ENCODE results near the gene PIK3R5. TPM values are rescaled to one million over a fixed set of nuclear protein-coding genes. Genes with fewer than 3 reads are reported as not detected.
A peak's percentile ranks its signal among the peaks of the same experiment; 100 is the strongest.

Gene PIK3R5
- total and polyA plus RNA-seq, 8 donors: 0.90 to 29.8 (median 5.1) TPM; not detected in 1

- H3K36me3 ChIP-seq: no peaks in the 10 kb centered on the region
- H3K4me1 ChIP-seq: peaks cover 0 to 24% (median 0%) of the 10 kb centered on the region in 4 donors
- no peaks in the 10 kb centered on the region for H3K9me3 ChIP-seq
- intact Hi-C loops (cut with DNase I; ENCODE audit: low total_unique reads): no loop called here
- peak overlapping the region in 3 of 5 donors; percentile 41 to 78 (median 65) for H3K27ac ChIP-seq
- WGBS, 5 donors: 36 to 48% (median 36%) methylated on average over 10 of the region's 10 CpGs
- no peak overlapping the region for H3K4me3 ChIP-seq
- DNase-seq: peak; percentile 50 to 75
- H3K27me3 ChIP-seq: peaks cover 0 to 10% (median 0%) of the 10 kb centered on the region in 3 donors
- TF ChIP-seq CTCF (IDR thresholded peaks at IDR 0.05) (no peak), POLR2A (IDR thresholded peaks at IDR 0.05) (no peak), EP300 (IDR thresholded peaks at IDR 0.05) (no peak), POLR2AphosphoS5 (IDR thresholded peaks at IDR 0.05) (peak in 2 of 3 donors; percentile 27 to 51)
Measured at GRCh38 chr17:8954339-8954738, 11.2 kb downstream of the PIK3R5 start.

- Histone ChIP-seq H3K4me3 (no peak overlapping the region), H3K27ac (peak overlapping the region in 3 of 5 donors; percentile 15 to 78 (median 65)), H3K4me1 (peaks cover 0 to 24% (median 0%) of the 10 kb centered on the region in 4 donors), H3K27me3 (peaks cover 0 to 10% (median 0%) of the 10 kb centered on the region in 3 donors), H3K9me3 (no peaks in the 10 kb centered on the region), H3K36me3 (no peaks in the 10 kb centered on the region)
- TF ChIP-seq POLR2AphosphoS5 (IDR thresholded peaks at IDR 0.05) (no peak), POLR2A (IDR thresholded peaks at IDR 0.05) (no peak), EP300 (IDR thresholded peaks at IDR 0.05) (no peak), CTCF (IDR thresholded peaks at IDR 0.05) (no peak)
- 58 to 70% (median 61%) methylated on average over 2 of the region's 2 CpGs for WGBS, 5 donors
- DNase-seq: no peak
- intact Hi-C loops (cut with DNase I; ENCODE audit: low total_unique reads): no loop called here
Measured at GRCh38 chr17:8953156-8953885, 12.2 kb downstream of the PIK3R5 start.

DNA sequence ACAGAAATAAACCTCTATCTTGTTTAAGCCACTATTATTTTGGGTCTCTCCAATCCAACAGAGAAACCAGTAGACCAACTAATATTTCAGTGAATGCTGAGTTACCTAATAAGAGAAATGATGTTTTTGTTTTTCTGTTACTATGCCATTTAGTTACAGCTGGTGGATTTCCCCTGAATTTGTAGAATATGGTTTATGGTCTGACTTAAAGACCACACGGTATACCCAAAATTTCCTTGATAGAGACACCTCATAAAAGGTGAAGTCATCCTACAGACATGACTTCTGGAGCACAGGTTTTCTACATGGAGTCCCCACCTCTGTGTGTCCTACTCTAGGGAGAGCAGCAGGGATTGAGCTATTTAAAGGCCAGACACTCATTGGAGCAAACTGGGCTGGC is 13.3 kb downstream of the PIK3R5 start:
- Histone ChIP-seq H3K27ac (no peak overlapping the region), H3K4me3 (no peak overlapping the region), H3K9me3 (no peaks in the 10 kb centered on the region), H3K4me1 (peaks cover 0 to 24% (median 0%) of the 10 kb centered on the region in 4 donors), H3K27me3 (peaks cover 0 to 5% (median 0%) of the 10 kb centered on the region in 3 donors), H3K36me3 (no peaks in the 10 kb centered on the region)
- TF ChIP-seq POLR2A (IDR thresholded peaks at IDR 0.05) (no peak), POLR2AphosphoS5 (IDR thresholded peaks at IDR 0.05) (no peak), CTCF (IDR thresholded peaks at IDR 0.05) (no peak), EP300 (IDR thresholded peaks at IDR 0.05) (no peak)
- WGBS, 5 donors: 77 to 92% (median 82%) methylated on average over 1 of the region's 1 CpG
- DNase-seq: no peak
- intact Hi-C loops (cut with DNase I; ENCODE audit: low total_unique reads): no loop called here

- Histone ChIP-seq H3K4me1 (peaks cover 0 to 21% (median 0%) of the 10 kb centered on the region in 4 donors), H3K27ac (no peak overlapping the region), H3K27me3 (peaks cover 0 to 5% (median 0%) of the 10 kb centered on the region in 3 donors), H3K9me3 (no peaks in the 10 kb centered on the region), H3K4me3 (no peak overlapping the region), H3K36me3 (no peaks in the 10 kb centered on the region)
- TF ChIP-seq POLR2AphosphoS5 (IDR thresholded peaks at IDR 0.05) (no peak), CTCF (IDR thresholded peaks at IDR 0.05) (no peak), EP300 (IDR thresholded peaks at IDR 0.05) (no peak), POLR2A (IDR thresholded peaks at IDR 0.05) (no peak)
- DNase-seq: no peak
- 68 to 81% (median 79%) methylated on average over 4 of the region's 4 CpGs for WGBS, 5 donors
- intact Hi-C loops (cut with DNase I; ENCODE audit: low total_unique reads): no loop called here
Measured at GRCh38 chr17:8951206-8951605, 14.3 kb downstream of the PIK3R5 start.

Data from stomach (tissue), 9 donors.